GM15510 (cell line): ENCODE data around the gene MYADML2.

ENCODE experiments used
- POLR2A ChIP-seq: IDR thresholded peaks from 3 replicates; pipeline ENCODE4 v1.6.1; 2011; ENCODE audit warnings: borderline replicate concordance; ENCODE audit not compliant: insufficient read length; ENCODE audit errors: extremely low read depth

The MYADML2 gene

DNA sequence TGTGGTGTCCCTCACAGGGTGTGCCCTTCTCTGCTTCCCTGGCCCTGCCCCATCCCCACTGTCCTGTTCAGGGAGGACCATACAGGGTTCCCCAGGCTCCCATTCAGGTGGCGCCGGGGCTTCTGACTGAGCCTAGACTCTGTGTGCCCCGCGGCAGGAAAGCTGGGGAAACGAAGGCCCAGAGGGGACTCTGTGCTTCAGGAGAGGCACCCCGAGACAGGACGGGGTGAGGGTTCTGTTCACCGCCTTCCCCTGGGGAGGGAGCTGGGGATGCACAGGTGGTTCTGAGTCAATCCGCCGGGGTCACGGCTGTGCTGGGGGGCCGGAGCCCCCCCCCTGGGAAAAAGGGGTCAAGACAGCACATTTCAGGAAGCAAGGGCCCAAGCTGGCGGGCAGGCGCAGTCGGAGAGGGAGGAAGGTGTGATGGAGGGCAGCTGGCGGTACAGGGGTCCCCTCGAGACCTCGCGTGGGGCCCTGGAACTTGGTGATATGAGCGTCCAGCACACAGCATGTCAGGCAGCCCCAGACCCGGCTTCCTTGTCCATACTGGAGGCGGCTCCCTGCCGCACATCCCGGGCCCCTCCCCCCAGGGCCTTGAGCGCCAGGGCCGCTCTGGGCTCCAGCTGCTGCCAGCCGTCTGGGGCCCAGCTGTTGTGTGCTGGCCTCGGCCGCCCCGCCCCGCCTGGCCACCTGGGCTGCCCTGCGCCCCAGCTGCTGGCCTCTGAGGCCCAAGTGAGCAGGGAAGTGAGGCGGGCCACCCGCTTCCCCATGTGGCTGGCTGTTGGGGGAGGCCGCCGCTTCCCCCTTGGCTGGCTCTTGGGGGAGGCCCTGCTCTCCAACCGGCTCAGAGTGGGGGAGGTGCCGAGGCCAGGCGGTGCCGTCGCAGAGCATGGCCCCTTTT, 19.6 kb upstream of the MYADML2 start:
- no peak for TF ChIP-seq POLR2A

DNA sequence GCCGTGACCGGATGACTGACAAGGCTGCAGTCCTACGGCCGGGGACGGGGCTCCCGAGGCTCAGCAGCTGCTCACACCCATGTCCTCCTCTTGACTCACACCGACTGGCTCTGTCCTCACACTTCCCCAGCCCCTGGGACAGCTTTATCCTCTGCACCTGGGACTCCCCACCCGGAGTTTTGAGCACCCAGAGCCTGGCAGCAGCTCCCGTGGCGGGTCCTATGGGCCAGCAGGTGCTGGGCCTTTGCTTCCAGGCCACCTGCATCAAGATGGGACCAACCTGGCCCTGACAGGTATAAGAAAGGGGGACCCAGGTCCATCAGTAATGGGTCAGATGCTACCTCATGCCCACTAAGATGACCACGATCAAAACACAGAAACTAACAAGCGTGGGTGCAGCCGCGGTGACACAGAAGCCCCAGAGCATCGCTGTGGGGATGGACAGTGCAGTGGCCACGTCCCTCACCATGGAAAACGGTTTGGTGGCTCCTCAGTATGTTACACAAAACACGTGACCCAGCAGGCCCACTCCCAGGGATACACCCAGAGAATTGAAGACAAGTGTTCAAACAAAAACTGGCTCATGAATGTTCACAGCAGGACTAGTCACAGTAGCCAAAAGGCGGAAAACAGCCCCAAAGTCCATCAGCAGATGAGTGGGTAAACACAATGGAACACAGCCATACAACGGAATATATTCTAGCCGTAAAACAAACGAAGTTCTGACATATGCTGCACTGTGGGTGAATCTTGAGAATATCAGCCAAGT, 17.2 kb upstream of the MYADML2 start:
- no peak for TF ChIP-seq POLR2A

DNA sequence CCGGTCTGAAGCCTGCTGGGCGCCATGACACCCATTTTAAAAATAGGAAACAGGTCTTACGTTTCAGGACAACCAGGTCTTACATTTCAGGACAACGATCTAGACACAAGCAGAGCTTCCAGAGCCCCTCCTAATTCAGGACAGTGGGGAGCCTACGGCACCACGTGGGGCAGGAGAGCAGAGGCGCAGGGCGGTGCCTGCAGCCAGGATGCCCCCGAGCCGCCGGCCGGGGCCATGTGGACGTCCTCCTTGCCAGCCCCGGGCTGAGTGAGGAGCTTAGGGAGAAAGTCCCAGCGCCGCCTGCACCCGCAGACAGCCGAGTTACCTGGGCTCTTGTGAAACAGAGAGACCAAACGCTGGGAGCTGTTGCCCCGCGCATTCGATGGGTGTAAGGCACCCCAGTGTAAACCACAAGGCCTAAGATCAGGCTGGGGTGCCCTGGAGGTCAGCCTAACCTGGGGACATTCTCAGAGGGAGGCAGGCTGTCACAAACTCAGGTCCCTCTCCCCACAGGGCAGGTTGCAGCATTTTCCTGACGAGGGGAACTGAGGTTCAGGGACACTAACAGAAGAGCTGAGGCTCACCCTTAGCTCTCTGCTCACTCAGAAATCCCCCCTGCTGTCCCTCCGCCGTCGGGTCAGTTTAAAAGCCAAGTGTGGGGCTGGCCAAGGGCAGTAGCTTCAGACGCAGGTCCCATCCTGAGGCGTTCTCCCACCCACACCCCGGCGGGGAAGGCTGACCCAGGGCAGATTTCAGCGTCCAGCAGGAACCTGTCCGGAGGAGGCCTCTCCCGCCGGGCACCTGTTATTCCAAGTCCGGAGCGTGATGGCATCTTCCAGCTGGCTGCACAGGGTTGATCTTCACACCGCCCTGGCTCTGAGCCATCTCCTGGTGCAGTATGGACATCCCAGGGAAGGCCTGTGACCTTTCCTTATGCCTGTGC, 15.7 kb upstream of the MYADML2 start:
- no peak for TF ChIP-seq POLR2A

GRCh38 chr17:81961521-81962498, 14.8 kb upstream of the MYADML2 start:
- no peak for TF ChIP-seq POLR2A

DNA sequence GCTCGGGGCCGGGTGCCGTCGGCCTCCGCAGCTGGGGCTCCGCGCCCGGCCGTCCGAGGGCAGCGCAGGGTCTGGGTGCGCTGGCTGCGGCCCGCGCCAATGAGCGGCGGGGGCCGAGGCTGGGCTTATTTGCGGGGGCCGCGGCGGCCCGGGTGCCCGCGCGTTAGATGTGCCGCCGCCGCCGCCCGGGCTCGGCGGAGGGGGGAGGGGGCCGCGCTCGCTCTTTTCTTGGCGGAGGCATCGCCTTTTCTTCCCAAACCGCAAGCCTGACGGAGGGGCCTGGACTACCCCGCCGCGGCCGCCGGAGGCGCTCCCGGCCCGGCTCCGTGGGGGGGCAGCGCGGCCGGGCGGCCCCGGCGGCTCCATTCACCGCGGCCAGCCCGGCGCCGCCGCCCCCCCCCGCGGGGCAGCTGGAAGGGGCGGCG, 14.1 kb upstream of the MYADML2 start, which contains the start of gene NOTUM:
TSS of gene NOTUM (minus strand) at position 101 of the 425 bp plus-strand sequence. CDS start 278 bp downstream, outside the sequence.
- TF ChIP-seq POLR2A = no peak

DNA sequence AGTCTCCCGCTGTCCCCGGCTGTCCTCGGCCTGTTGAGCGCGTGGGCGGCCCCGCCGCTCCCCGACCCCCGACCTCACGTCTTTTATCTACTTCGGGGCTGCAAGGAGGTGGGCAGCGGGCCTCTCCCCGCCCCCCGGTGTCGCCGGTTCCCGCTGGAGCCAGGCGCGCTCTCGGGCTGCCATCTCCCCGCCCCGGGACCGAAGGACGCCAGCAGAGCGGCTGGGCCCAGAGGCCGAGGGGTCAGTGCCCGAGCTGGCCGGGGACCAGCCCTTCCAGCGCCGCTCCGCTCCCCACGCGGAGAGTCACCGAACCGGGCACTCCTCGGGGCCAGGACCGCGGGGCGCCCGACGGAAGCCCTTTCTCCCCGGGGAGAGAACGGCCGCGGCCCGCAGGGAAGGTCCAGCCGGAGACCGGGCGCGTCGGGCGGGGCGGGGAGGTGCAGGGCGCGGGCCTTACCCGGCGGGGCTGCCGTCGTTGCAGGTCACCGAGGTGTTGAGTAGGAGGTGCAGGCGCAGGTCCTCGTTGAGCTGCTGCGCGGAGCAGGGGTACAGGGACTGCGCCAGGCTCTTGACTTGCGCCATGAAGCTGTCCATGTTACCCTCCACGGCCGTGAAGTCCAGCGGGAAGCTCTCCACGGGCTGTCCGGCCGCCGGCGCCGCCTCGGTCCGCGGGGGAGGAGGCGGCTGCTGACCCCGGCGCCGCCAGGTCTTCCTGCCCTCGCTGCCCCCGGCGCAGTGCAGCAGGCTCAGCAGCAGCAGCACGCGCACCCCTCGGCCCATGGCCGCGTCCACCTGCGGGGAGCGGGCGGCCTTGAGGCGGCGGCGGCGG, 13.3 kb upstream of the MYADML2 start:
- no peak for TF ChIP-seq POLR2A

- no peak for TF ChIP-seq POLR2A
Measured at GRCh38 chr17:81959362-81960129, 12.5 kb upstream of the MYADML2 start.

GRCh38 chr17:81958633-81959342, 11.8 kb upstream of the MYADML2 start:
- no peak for TF ChIP-seq POLR2A

DNA sequence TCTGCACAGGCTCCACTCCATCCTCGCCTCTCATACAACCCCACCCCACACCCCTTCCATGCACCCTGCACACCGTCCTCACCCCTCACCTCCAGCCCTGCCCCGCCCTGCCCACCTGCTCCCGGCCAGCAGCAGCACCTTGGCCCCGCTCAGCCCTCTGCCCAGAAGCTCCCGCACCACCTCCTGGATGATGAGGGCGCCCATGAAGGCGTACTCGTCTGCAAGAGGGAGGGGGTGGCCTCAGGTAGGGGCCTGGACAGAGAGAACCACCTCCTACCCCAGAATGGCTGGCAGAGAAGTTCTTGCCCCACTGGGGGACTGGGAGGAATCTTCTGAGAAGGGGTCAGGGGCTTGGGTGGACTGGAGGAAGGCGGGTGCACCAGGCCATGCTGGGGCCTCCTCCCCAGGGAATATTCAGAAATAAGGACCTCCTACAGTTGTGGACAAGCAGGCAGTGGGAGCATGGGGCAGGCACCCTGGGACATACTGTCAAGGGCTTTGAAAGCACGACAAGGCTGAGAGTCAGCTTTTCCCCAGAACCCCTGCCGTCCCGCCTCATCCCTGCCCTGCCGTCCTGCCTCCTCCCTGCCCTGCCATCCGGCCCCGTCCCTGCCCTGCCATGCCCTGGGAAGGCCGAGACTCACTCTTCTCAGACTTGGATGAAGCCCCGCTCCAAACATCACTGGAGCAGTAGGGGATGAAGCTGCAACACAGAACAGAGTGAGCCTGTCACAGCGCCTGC, 10.8 kb upstream of the MYADML2 start:
- no peak for TF ChIP-seq POLR2A

GRCh38 chr17:81956607-81957589, 9.9 kb upstream of the MYADML2 start:
- no peak for TF ChIP-seq POLR2A
